IMR-90 (cell line): ENCODE measurements around the gene COL25A1. TPM values are rescaled to one million over a fixed set of nuclear protein-coding genes. Genes with fewer than 3 reads are reported as not detected.

Source experiments
- ATAC-seq: fragments of 200-7000 bp; cut with Tn5 transposase; 2 replicates; pipeline ENCODE4 v1.9.1; 2020; ENCODE audit warnings: low read depth, mild to moderate bottlenecking, moderate library complexity
- BruUV-seq: library from RNA; stranded (reverse); fragments of 400-500 nt; replicated peaks from 2 replicates; lab custom pipeline; 2021; lab: Mats Ljungman, UMichigan
- CTCF ChIA-PET: fragments of 300-600 bp; formaldehyde crosslinking; extraction: SDS; loops from one replicate; lab custom pipeline; 2021; ENCODE audit warnings: antibody characterized with exemption; lab: Yijun Ruan, JAX
- POLR2A ChIA-PET: fragments of 300-600 bp; sonication (Branson Sonifier 250); formaldehyde crosslinking; loops from one replicate; lab custom pipeline; 2022; ENCODE audit warnings: antibody characterized with exemption; ENCODE audit not compliant: unreplicated experiment; lab: Charles Lee
- DNase-seq: peaks from one replicate; pipeline ENCODE4 v3.0.0; 2013
- H2AFZ ChIP-seq: replicated peaks from 2 replicates; pipeline ENCODE3; 2013; ENCODE audit warnings: low read length, mild to moderate bottlenecking; ENCODE audit not compliant: poor library complexity
- H2AK5ac ChIP-seq: 2 replicates; pipeline ENCODE4 v1.6.1; 2013; ENCODE audit warnings: low read depth, low read length, inconsistent platforms
- H2AK9ac ChIP-seq: replicated peaks from 2 replicates; pipeline ENCODE3; 2013; ENCODE audit warnings: mild to moderate bottlenecking, low read depth, low read length, moderate library complexity; ENCODE audit not compliant: poor library complexity
- H2BK120ac ChIP-seq: 2 replicates; pipeline ENCODE4 v1.6.1; 2013; ENCODE audit warnings: low read depth, low read length, inconsistent platforms
- H2BK15ac ChIP-seq: 3 replicates; pipeline ENCODE4 v1.6.1; 2013; ENCODE audit warnings: low read depth, low read length, inconsistent platforms
- H2BK20ac ChIP-seq: 2 replicates; pipeline ENCODE4 v1.6.1; 2013; ENCODE audit warnings: low read depth, mild to moderate bottlenecking, inconsistent platforms, low read length, moderate library complexity
- H2BK5ac ChIP-seq: 2 replicates; pipeline ENCODE4 v1.6.1; 2013; ENCODE audit warnings: mild to moderate bottlenecking, low read depth, low read length, inconsistent platforms; ENCODE audit not compliant: poor library complexity, severe bottlenecking
- H3K14ac ChIP-seq: replicated peaks from 2 replicates; pipeline ENCODE4 v1.6.1; 2013; ENCODE audit warnings: low read depth, low read length, inconsistent platforms
- H3K18ac ChIP-seq: 2 replicates; pipeline ENCODE4 v1.6.1; 2013; ENCODE audit warnings: low read depth, low read length, control low read depth
- H3K23ac ChIP-seq: 2 replicates; pipeline ENCODE4 v1.6.1; 2013; ENCODE audit warnings: low read depth, low read length, inconsistent platforms
- H3K27ac ChIP-seq: 2 replicates; pipeline ENCODE4 v1.5.1; 2013; ENCODE audit warnings: mild to moderate bottlenecking, control low read depth, low read length; ENCODE audit not compliant: insufficient read depth
- H3K27me3 ChIP-seq: 2 replicates; pipeline ENCODE4 v1.6.1; 2013; ENCODE audit warnings: low read length; ENCODE audit not compliant: control insufficient read depth, insufficient read depth
- H3K36me3 ChIP-seq: 2 replicates; pipeline ENCODE4 v1.6.1; 2013; ENCODE audit warnings: low read length, mixed read lengths; ENCODE audit not compliant: control insufficient read depth, insufficient read depth
- H3K4ac ChIP-seq: 2 replicates; pipeline ENCODE4 v1.6.1; 2013; ENCODE audit warnings: low read depth, low read length, inconsistent platforms
- H3K4me1 ChIP-seq: 2 replicates; pipeline ENCODE4 v1.6.1; 2013; ENCODE audit warnings: low read length, mixed read lengths; ENCODE audit not compliant: control insufficient read depth, insufficient read depth
- H3K4me2 ChIP-seq: 2 replicates; pipeline ENCODE4 v1.6.1; 2013; ENCODE audit warnings: low read depth, mild to moderate bottlenecking, control low read depth, low read length, moderate library complexity
- H3K4me3 ChIP-seq: 2 replicates; pipeline ENCODE4 v1.5.1; 2013; ENCODE audit warnings: low read depth, mild to moderate bottlenecking, control low read depth, low read length, moderate library complexity; ENCODE audit not compliant: insufficient read depth
- H3K56ac ChIP-seq: 2 replicates; pipeline ENCODE4 v1.6.1; 2013; ENCODE audit warnings: low read length, inconsistent platforms; ENCODE audit not compliant: insufficient read depth; ENCODE audit errors: extremely low read depth
- H3K79me1 ChIP-seq, 2 experiments: 2 replicates each; pipeline ENCODE4 v1.6.1; 2013; ENCODE audit warnings: low read length in 2 of 2, inconsistent platforms in 1 of 2, low read depth in 1 of 2
- H3K9ac ChIP-seq: 2 replicates; pipeline ENCODE4 v1.6.1; 2013; ENCODE audit warnings: low read depth, low read length, control low read depth
- H3K9me1 ChIP-seq: 2 replicates; pipeline ENCODE4 v1.6.1; 2013; ENCODE audit warnings: low read length, inconsistent platforms; ENCODE audit not compliant: insufficient read depth
- H3K9me3 ChIP-seq: 2 replicates; pipeline ENCODE4 v1.6.1; 2013; ENCODE audit warnings: low read length; ENCODE audit not compliant: control insufficient read depth, insufficient read depth
- H4K20me1 ChIP-seq: 2 replicates; pipeline ENCODE4 v1.6.1; 2013; ENCODE audit warnings: low read length, inconsistent platforms; ENCODE audit not compliant: insufficient read depth
- H4K5ac ChIP-seq: 2 replicates; pipeline ENCODE4 v1.6.1; 2013; ENCODE audit warnings: mild to moderate bottlenecking, low read depth, low read length, control low read depth
- H4K8ac ChIP-seq, 2 experiments: 2 replicates each; pipeline ENCODE4 v1.6.1; 2013; ENCODE audit warnings: low read depth in 2 of 2, low read length in 2 of 2, control low read depth in 1 of 2, inconsistent platforms in 1 of 2
- H4K91ac ChIP-seq: 2 replicates; pipeline ENCODE4 v1.6.1; 2013; ENCODE audit warnings: low read depth, low read length, inconsistent platforms; ENCODE audit not compliant: insufficient read depth
- BHLHE40 ChIP-seq: fragments of 150-350 bp; IDR thresholded peaks from 2 replicates; pipeline ENCODE4 v1.6.1; 2016; ENCODE audit warnings: mild to moderate bottlenecking, low read depth, low read length
- CEBPB ChIP-seq: IDR thresholded peaks from 2 replicates; pipeline ENCODE4 v1.6.1; 2012; ENCODE audit warnings: low read depth, low read length, improper control_type of control experiment
- MAZ ChIP-seq: IDR thresholded peaks from 2 replicates; pipeline ENCODE4 v1.6.1; 2012; ENCODE audit warnings: low read depth, mild to moderate bottlenecking, low read length, improper control_type of control experiment, moderate library complexity, borderline replicate concordance
- MXI1 ChIP-seq: IDR thresholded peaks from 2 replicates; pipeline ENCODE4 v1.6.1; 2012; ENCODE audit warnings: low read depth, mild to moderate bottlenecking, low read length, moderate library complexity, borderline replicate concordance
- NFE2L2 ChIP-seq: fragments of 150-350 bp; IDR thresholded peaks from 2 replicates; pipeline ENCODE4 v1.6.1; 2016; ENCODE audit warnings: low read depth, mild to moderate bottlenecking, low read length
- RAD21 ChIP-seq: IDR thresholded peaks from 2 replicates; pipeline ENCODE4 v1.6.1; 2012; ENCODE audit warnings: low read length, improper control_type of control experiment
- RFX5 ChIP-seq: IDR thresholded peaks from 2 replicates; pipeline ENCODE4 v1.8.0; 2012; ENCODE audit warnings: low read depth, mild to moderate bottlenecking, low read length, moderate library complexity
- USF2 ChIP-seq: fragments of 150-350 bp; IDR thresholded peaks from 2 replicates; pipeline ENCODE4 v1.6.1; 2017; ENCODE audit warnings: mild to moderate bottlenecking, antibody characterized with exemption, low read length, low read depth
- WGBS, 2 experiments: methylation state at CpG; one replicate each; pipeline versions ENCODE4 v1.1.5 to v1.1.7; 2013; ENCODE audit warnings: missing lambda C conversion rate in 2 of 2; ENCODE audit not compliant: insufficient read length in 1 of 2; ENCODE audit errors: extremely low coverage in 2 of 2; 5-methylcytosine and 5-hydroxymethylcytosine counted together
- dilution Hi-C: fragments of 300-500 bp; cut with HindIII; formaldehyde crosslinking; loops from one replicate; pipeline ENCODE4 v1.14.3; 2018; ENCODE audit warnings: low sequenced_read_pairs; ENCODE audit not compliant: unreplicated experiment
- in situ Hi-C: fragments of 300-500 bp; cut with MboI; formaldehyde crosslinking; loops from 3 replicates; pipeline ENCODE4 v1.14.3; 2019; ENCODE audit warnings: low sequenced_read_pairs, inconsistent platforms, mixed read lengths
- intact Hi-C: fragments of 100-400 bp; cut with micrococcal nuclease; formaldehyde crosslinking; loops from 2 replicates; pipeline ENCODE4 v1.10.0; 2022
- polyA plus RNA-seq, 3 experiments: library from polyadenylated mRNA; depleted of rRNA; stranded (reverse); fragments of >200 nt; gene quantifications; 2 replicates each; pipeline ENCODE4 v1.2.3, GENCODE V29; 2012; ENCODE audit warnings: low replicate concordance in 1 of 3
- total RNA-seq: library from RNA; depleted of rRNA; stranded (reverse); fragments of >200 nt; gene quantifications from 2 replicates; pipeline ENCODE4 v1.2.3, GENCODE V29; 2012
- TF ChIP-seq, protein P1 (sequence below): fragments of 150-350 bp; IDR thresholded peaks from 2 replicates; pipeline ENCODE4 v1.6.1; 2016; ENCODE audit warnings: low read depth, mild to moderate bottlenecking, low read length, moderate library complexity, borderline replicate concordance
- TF ChIP-seq, protein P2 (sequence below): conservative IDR thresholded peaks from 2 replicates; pipeline ENCODE4 v1.5.1; 2012; ENCODE audit warnings: mild to moderate bottlenecking, low read depth, low read length, improper control_type of control experiment

The COL25A1 gene
- total and polyA plus RNA-seq, 2 of the 4 experiments (the other 2 are of a cell fraction): under 0.01 to 0.05 TPM

- no peak overlapping the region for H4K91ac ChIP-seq
- H3K36me3 ChIP-seq: no peaks in the 10 kb centered on the region
- TF ChIP-seq RAD21 (no peak), BHLHE40 (no peak), CEBPB (no peak), MXI1 (no peak), MAZ (no peak), USF2 (no peak), RFX5 (no peak), NFE2L2 (no peak)
- TF ChIP-seq, protein P1, sequence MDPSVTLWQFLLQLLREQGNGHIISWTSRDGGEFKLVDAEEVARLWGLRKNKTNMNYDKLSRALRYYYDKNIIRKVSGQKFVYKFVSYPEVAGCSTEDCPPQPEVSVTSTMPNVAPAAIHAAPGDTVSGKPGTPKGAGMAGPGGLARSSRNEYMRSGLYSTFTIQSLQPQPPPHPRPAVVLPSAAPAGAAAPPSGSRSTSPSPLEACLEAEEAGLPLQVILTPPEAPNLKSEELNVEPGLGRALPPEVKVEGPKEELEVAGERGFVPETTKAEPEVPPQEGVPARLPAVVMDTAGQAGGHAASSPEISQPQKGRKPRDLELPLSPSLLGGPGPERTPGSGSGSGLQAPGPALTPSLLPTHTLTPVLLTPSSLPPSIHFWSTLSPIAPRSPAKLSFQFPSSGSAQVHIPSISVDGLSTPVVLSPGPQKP: no peak
- TF ChIP-seq, protein P2, sequence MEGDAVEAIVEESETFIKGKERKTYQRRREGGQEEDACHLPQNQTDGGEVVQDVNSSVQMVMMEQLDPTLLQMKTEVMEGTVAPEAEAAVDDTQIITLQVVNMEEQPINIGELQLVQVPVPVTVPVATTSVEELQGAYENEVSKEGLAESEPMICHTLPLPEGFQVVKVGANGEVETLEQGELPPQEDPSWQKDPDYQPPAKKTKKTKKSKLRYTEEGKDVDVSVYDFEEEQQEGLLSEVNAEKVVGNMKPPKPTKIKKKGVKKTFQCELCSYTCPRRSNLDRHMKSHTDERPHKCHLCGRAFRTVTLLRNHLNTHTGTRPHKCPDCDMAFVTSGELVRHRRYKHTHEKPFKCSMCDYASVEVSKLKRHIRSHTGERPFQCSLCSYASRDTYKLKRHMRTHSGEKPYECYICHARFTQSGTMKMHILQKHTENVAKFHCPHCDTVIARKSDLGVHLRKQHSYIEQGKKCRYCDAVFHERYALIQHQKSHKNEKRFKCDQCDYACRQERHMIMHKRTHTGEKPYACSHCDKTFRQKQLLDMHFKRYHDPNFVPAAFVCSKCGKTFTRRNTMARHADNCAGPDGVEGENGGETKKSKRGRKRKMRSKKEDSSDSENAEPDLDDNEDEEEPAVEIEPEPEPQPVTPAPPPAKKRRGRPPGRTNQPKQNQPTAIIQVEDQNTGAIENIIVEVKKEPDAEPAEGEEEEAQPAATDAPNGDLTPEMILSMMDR: no peak
- intact Hi-C loops: no loop called here
- H3K4me3 ChIP-seq: no peak overlapping the region
- 93% methylated on average over 9 of the region's 14 CpGs; no CpG with 5 or more reads in 1 of the 2 experiments for WGBS, 2 experiments
- no peak overlapping the region for H2BK5ac ChIP-seq
- no peaks in the 10 kb centered on the region for H3K9me3 ChIP-seq
- H3K4me1 ChIP-seq: no peaks in the 10 kb centered on the region
- no TSS peak for BruUV-seq
- no peak overlapping the region for H3K56ac ChIP-seq
- no peaks in the 10 kb centered on the region for H4K20me1 ChIP-seq
- H3K27ac ChIP-seq: no peak overlapping the region
- no peaks in the 10 kb centered on the region for H3K79me1 ChIP-seq
- no peak overlapping the region for H3K23ac ChIP-seq
- no peaks in the 10 kb centered on the region for H3K9me1 ChIP-seq
- no peak overlapping the region for H2AK5ac ChIP-seq
- POLR2A ChIA-PET: no interaction called here
- no peak overlapping the region for H4K5ac ChIP-seq
- H3K18ac ChIP-seq: no peak overlapping the region
- CTCF ChIA-PET: no interaction called here
- DNase-seq (no peak), ATAC-seq (no peak)
- no peaks in the 10 kb centered on the region for H3K27me3 ChIP-seq
- H3K4ac ChIP-seq: no peak overlapping the region
- in situ Hi-C loops: no loop called here
- no peak overlapping the region for H4K8ac ChIP-seq
- dilution Hi-C loops: no loop called here
- no peak overlapping the region for H2BK120ac ChIP-seq
- no peak overlapping the region for H3K4me2 ChIP-seq
- H2AFZ ChIP-seq: no peak overlapping the region
- H2BK20ac ChIP-seq: no peak overlapping the region
- no peak overlapping the region for H3K14ac ChIP-seq
- H2AK9ac ChIP-seq: no peak overlapping the region
- no peak overlapping the region for H3K9ac ChIP-seq
- no peak overlapping the region for H2BK15ac ChIP-seq
These were observed 515.4 kb downstream of the COL25A1 start for GRCh38 chr4:108787106-108787505.
